Sigmoid colon (tissue), 3 donors: ENCODE results near the gene DERL2.

Source experiments
- POLR2A ChIP-seq, 2 donors: fragments of 450-650 bp; IDR thresholded peaks; one replicate each; pipeline ENCODE4 v1.6.1; 2016; ENCODE audit warnings: antibody characterized with exemption in 2 of 2, mild to moderate bottlenecking in 2 of 2, moderate library complexity in 2 of 2
- TF ChIP-seq, protein P1 (sequence below), 4 experiments: fragments of 450-650 bp in 3 of 4; fragments of 200-600 bp in 1 of 4; IDR thresholded peaks; one replicate each; pipeline ENCODE4 v1.5.1; 2016 to 2019; ENCODE audit warnings: antibody characterized with exemption in 4 of 4, mild to moderate bottlenecking in 3 of 4, moderate library complexity in 2 of 4

DNA sequence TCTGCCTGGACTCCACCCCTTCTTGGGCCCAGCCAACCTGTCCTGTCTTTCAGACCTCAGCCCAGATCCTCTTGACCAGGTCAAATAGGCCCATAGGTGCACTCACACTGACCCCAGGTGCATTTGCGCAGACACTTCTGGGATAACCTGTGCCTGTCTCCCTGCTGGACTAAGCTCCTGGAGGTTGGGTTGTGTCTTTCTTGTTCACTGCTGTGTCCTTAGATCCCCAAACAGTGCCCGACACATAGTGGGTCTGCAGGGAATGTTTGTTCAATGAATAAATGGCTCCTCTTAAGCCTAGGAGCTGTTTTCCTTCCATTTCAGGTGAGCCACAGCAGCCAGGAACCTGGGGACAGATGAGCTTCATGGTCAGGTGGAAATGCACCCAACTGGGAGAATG, 49.5 kb upstream of the DERL2 start:
- TF ChIP-seq, protein P1, sequence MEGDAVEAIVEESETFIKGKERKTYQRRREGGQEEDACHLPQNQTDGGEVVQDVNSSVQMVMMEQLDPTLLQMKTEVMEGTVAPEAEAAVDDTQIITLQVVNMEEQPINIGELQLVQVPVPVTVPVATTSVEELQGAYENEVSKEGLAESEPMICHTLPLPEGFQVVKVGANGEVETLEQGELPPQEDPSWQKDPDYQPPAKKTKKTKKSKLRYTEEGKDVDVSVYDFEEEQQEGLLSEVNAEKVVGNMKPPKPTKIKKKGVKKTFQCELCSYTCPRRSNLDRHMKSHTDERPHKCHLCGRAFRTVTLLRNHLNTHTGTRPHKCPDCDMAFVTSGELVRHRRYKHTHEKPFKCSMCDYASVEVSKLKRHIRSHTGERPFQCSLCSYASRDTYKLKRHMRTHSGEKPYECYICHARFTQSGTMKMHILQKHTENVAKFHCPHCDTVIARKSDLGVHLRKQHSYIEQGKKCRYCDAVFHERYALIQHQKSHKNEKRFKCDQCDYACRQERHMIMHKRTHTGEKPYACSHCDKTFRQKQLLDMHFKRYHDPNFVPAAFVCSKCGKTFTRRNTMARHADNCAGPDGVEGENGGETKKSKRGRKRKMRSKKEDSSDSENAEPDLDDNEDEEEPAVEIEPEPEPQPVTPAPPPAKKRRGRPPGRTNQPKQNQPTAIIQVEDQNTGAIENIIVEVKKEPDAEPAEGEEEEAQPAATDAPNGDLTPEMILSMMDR (IDR thresholded peaks at IDR 0.05) = no peak
- TF ChIP-seq POLR2A (IDR thresholded peaks at IDR 0.05) = no peak
